ENCODE results near the gene ELMOD3.
A peak's percentile ranks its signal among the peaks of the same experiment; 100 is the strongest.
"Not testable (repeated sequence)": the region's sequence is repeated elsewhere in the genome, so short reads cannot be mapped to it uniquely, and the experiment has no call there.

The ELMOD3 gene

DNA sequence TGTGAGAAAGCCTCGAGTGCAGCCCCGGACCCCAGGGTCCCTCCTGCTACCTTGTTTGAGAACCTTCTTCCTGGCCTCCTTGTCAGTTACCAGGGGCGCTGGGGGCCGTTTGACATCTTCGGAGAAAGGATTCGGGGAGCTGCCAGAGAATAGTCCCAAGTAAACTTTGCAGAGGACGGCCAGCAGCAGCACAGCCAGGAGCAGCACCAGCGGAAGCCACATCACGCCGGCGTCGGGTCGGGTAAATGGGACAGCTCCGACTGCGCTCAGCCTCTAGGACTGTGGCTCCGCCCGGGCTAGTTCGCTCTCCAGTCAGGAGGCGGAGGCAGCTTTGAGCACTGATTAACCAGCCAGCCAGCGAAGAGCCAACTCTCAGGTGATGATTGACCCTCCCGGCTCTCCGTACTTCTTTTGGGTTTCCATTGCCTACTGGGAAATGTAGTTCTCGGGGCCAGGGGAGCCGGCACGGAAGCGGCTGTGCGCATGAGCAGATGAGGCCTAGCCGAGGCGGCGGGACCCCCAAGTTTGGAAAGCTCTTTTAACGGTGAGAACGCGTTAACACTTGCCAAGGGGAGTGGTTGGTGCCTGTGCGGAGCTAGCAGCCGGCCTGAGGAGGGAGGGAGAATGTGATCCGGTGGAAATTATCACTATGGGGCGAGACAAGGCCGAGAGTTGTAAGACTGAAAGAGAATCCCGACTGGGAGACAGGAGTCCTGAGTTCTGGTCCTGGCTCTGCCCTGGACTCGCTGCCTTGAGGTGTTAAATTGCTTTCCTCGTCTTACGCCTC lies at the start of gene ELMOD3, which contains the start of gene RETSAT:
ELMOD3 (plus strand) TSS at position 484 of the 787 bp plus-strand sequence. CDS start 2,430 bp downstream, outside the sequence.
RETSAT (minus strand) TSS at position 243 of the 787 bp plus-strand sequence; CDS start at position 222, 21 bp downstream.
- Mint-ChIP-seq H3K4me1 (ENCODE audit: low read depth) (peaks cover 50% of the 10 kb centered on the region), H3K9me3 (ENCODE audit: low read depth) (no peaks in the 10 kb centered on the region), H3K36me3 (peaks cover 15% of the 10 kb centered on the region), H3K4me3 (peak within 1 kb of the TSS; percentile 100), H3K27ac (peak within 1 kb of the TSS; percentile 99), H3K27me3 (no peaks in the 10 kb centered on the region)

DNA sequence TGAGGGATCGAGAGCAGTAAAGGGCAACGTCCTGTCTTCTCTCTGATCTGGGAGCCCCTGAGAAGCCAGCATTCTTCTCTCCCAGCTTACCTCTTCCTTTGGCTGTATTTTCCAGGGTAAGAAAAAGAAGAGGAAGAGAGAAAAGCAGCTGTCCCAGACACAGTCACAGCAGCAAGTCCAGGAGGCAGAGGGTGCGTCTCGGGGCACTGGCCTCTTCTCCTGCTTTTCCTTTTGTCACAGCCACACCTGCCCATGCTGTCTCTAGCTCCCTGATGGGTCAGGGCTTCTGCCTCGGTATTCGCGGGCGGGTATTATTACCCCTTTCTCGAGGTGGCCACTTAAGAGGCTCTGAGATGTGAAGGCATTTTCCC lies 47.1 kb upstream of the ELMOD3 start:
- Mint-ChIP-seq H3K4me3 (peak overlapping the region; percentile 78), H3K27me3 (no peaks in the 10 kb centered on the region), H3K36me3 (peaks cover 2% of the 10 kb centered on the region), H3K27ac (peak overlapping the region; percentile 91), H3K9me3 (ENCODE audit: low read depth) (no peaks in the 10 kb centered on the region), H3K4me1 (ENCODE audit: low read depth) (peaks cover 50% of the 10 kb centered on the region)

DNA sequence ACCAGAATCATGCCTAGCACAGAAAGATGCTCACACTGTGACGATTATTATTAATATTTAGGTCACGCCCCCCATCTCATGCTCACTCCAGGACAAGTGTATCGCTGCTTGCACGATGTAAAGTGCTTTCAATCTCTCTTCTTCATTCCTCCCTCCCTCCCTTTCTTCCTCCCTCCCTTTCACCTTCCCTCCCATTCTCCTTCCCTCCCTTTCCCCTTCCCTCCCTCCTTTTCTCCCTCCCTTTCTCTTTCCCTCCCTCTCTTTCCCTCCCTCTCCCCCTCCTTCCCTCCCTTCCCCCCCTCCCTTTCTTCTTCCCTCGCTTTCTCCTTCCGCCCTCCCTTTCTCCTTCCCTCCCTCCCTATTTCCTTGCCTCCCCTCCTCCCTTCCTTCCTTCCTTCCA lies 46.4 kb upstream of the ELMOD3 start:
- peaks cover 50% of the 10 kb centered on the region for H3K4me1 Mint-ChIP-seq (ENCODE audit: low read depth)
- H3K4me3 Mint-ChIP-seq, result peak overlapping the region; percentile 83
- H3K27me3 Mint-ChIP-seq, result no peaks in the 10 kb centered on the region
- H3K27ac Mint-ChIP-seq, result peak overlapping the region; percentile 90
- no peaks in the 10 kb centered on the region for H3K9me3 Mint-ChIP-seq (ENCODE audit: low read depth)
- H3K36me3 Mint-ChIP-seq, result peaks cover 2% of the 10 kb centered on the region

DNA sequence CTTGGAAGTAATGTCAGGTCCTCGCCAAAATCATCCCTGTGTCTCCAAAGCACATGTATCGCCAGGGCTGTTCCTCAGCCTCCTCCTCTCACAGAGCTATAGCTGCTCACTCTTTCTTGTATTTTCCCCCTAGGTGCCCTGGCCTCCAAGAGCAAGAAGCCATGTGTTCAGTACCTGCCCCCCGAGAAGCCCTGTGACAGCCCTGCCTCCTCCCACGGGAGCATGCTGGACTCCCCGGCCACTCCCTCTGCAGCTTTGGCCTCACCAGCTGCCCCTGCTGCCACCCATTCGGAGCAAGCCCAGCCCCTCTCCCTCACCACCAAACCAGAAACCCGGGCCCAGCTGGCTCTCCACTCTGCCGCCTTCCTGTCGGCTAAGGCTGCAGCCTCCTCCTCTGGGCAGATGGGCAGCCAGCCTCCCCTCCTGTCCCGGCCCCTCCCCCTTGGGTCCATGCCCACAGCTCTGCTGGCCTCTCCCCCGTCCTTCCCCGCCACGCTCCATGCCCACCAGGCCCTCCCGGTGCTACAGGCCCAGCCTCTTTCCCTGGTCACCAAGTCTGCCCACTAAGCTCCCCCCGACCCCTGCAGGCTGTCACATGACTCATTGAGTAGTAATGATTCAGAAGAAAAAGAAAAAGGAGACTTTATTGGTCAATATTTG lies 45.5 kb upstream of the ELMOD3 start:
- Mint-ChIP-seq H3K36me3 (peaks cover 2% of the 10 kb centered on the region), H3K27ac (peak overlapping the region; percentile 90), H3K4me3 (peak overlapping the region; percentile 83), H3K4me1 (ENCODE audit: low read depth) (peaks cover 49% of the 10 kb centered on the region), H3K27me3 (no peaks in the 10 kb centered on the region), H3K9me3 (ENCODE audit: low read depth) (no peaks in the 10 kb centered on the region)

DNA sequence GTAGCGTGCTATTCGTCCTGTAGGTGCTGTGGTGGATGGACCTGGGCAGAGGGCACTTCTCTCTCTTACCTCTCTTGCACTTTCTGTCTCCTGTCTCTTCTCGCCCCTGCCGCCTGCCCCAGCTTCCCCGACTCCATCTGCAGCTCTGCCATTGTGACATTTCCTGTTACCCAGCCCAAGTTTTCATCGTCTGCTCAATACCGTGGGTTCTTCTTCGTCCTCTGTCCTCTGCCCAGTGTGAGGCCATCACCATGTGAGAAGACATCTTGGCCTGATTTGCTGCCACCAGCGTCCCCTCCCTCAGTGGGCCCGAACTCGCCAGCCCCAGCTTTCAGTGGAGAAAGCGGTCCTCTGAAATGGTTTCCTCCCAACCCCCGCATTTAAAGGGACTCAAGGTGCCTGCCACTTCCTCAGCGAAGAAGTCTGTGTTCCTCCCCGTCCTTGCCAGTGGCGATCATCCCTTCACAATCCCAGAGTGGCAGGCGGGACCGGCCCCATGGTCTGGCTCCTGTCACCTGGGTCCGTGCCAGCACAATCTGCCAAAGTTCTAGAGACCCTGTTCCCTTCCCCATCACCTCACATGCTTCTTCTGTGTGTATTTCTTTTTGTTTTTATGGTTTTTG lies 44.8 kb upstream of the ELMOD3 start:
- H3K9me3 Mint-ChIP-seq (ENCODE audit: low read depth), result no peaks in the 10 kb centered on the region
- no peaks in the 10 kb centered on the region for H3K27me3 Mint-ChIP-seq
- peak overlapping the region; percentile 90 for H3K27ac Mint-ChIP-seq
- peak overlapping the region; percentile 83 for H3K4me3 Mint-ChIP-seq
- peaks cover 52% of the 10 kb centered on the region for H3K4me1 Mint-ChIP-seq (ENCODE audit: low read depth)
- peaks cover 2% of the 10 kb centered on the region for H3K36me3 Mint-ChIP-seq

DNA sequence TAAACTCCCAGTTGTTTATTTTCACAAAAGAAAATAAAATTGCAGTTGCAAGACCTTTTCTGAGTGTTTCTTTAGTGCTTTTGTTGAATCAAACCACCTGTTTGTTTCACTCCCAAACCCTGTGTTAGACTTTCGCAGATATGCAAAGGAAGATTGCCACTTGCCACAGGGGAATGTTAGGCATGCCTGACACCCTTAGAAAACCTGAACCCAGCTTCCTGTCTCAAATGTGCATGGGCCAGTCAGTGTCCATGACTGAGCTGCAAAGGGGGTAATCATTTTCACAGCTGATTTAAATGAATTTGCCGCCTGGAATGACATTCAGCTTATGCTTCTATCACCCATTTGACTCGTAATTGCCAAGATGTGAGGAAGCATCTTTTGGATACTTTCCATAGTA lies 44.2 kb upstream of the ELMOD3 start:
- Mint-ChIP-seq H3K27ac (peak overlapping the region; percentile 90), H3K9me3 (ENCODE audit: low read depth) (no peaks in the 10 kb centered on the region), H3K36me3 (peaks cover 2% of the 10 kb centered on the region), H3K4me3 (peak overlapping the region; percentile 83), H3K27me3 (no peaks in the 10 kb centered on the region), H3K4me1 (ENCODE audit: low read depth) (peaks cover 50% of the 10 kb centered on the region)

DNA sequence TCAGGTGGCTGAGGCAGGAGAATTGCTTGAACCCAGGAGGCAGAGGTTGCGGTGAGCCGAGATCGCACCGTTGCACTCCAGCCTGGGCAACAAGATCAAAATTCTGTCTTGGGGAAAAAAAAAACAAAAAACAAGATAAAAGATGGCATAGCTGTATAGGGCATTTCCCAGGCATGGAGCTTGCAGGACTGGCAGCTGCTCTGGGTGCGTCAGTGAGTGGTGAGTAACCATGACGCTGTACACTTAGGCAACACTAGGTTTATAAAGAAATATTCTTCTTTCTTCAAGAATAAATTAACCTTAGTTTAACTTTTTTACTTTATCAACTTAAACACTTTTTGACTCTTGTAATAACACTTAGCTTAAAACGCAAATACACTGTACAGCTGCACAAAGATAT lies 42.2 kb upstream of the ELMOD3 start:
- Mint-ChIP-seq H3K4me1 (ENCODE audit: low read depth) (peaks cover 41% of the 10 kb centered on the region), H3K36me3 (peaks cover 5% of the 10 kb centered on the region), H3K9me3 (ENCODE audit: low read depth) (no peaks in the 10 kb centered on the region), H3K27ac (no peak overlapping the region), H3K4me3 (no peak overlapping the region), H3K27me3 (no peaks in the 10 kb centered on the region)

DNA sequence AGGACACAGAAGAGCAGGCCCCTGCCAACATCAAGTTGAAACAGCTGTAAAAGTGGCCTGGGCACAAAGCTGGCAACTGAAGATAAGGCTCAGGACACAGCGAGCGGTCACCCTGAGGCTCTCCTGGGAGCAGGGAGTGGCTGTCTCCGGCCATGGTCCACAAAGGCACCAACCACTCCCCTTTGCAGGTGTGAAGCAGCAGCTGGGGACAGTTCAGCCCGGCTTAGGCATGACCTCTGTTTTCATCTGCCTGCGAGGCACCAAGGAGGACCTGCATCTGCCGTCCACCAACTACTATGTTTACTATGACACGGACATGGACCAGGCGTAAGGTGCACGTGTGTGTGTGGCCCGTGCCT lies 39.7 kb upstream of the ELMOD3 start:
- no peaks in the 10 kb centered on the region for H3K27me3 Mint-ChIP-seq
- H3K27ac Mint-ChIP-seq, result peak overlapping the region; percentile 85
- peaks cover 17% of the 10 kb centered on the region for H3K36me3 Mint-ChIP-seq
- H3K4me3 Mint-ChIP-seq, result no peak overlapping the region
- H3K4me1 Mint-ChIP-seq (ENCODE audit: low read depth), result peaks cover 38% of the 10 kb centered on the region
- H3K9me3 Mint-ChIP-seq (ENCODE audit: low read depth), result no peaks in the 10 kb centered on the region

DNA sequence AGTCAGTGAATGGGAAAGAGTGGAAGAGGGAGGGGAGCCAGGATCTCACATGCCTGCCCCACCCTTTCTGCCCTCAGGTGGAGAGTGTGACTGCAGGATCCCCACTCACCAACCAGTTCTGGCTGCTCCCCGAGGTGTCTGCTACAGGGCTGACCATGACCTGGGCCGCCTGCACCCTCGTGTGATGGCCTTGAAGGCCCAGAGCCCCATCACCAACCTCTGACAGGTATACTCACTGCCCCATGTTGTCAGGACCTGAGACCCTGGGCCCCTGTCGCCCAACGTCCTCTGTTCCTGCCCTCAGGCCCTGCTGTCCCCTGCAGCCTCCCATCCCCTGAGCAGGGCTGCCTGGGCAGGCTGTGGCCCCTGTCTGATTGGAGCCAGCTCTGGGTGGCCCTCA lies 38.6 kb upstream of the ELMOD3 start:
- not testable (repeated sequence) for H3K27me3 Mint-ChIP-seq; H3K9me3 Mint-ChIP-seq (ENCODE audit: low read depth); H3K4me3 Mint-ChIP-seq
- Mint-ChIP-seq H3K36me3 (peaks cover 24% of the 10 kb centered on the region), H3K4me1 (ENCODE audit: low read depth) (peaks cover 40% of the 10 kb centered on the region), H3K27ac (peak overlapping the region; percentile 66)

DNA sequence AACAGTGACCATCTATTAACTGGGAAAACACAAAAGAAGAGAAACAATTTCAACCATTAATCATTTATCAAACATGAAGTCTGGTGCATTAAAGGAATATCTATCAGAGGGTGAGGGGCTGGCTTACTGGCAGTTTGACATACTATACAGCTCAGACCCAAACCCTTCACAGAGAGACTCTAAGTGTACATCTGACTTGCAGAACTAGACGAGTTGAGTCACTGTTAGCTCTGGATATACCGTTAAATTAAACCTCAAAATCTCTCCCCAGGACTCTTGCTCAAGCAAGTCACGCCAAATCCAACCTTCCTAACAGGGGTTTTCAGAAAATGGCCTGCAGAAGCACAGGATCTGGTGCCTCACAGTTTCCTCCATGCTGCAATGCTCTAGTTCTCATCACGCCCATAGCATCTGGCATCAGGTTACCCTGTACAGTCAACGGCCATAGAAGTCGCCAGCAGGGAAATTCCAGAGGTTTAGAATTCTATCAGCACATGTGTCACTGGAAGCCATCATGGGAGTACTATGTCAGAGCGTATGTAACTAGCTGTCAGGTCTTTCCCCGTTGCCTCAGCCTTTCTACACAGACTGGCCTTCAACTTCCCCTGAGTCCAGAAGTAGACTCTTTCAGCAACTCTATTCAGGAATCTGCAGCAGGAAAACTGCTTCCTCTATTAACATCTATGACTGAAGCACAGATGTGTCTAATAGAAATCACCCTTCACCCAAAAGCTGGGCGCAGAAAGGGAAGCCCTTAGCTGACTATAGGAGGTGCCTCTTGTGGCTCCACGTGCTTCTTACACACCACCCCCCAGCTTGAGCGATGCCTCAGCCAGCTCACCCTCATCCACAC lies 36.1 kb upstream of the ELMOD3 start:
- Mint-ChIP-seq H3K36me3 (peaks cover 26% of the 10 kb centered on the region), H3K4me3 (peak overlapping the region; percentile 51), H3K4me1 (ENCODE audit: low read depth) (peaks cover 63% of the 10 kb centered on the region), H3K9me3 (ENCODE audit: low read depth) (no peaks in the 10 kb centered on the region), H3K27ac (peak overlapping the region; percentile 90), H3K27me3 (no peaks in the 10 kb centered on the region)

DNA sequence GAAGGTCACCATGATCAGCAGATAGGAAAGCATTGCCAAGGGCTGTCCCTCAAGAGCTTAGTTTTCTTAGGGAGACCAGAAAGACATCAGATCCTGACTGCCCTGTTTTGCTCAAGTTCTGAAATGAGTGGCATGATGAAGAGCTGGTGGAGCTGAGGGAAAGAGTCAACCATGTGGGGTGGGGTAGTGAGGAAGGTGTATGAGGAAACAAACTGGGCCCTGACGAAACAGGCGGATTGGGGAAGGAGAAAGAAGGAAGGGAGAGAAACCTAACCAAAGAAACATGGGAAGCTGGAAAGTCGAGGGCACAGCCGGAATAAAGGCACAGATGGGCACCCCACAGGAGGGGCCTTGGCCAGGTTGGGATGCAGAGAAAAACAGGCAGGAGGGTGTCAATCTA lies 34.8 kb upstream of the ELMOD3 start:
- Mint-ChIP-seq H3K36me3 (peaks cover 31% of the 10 kb centered on the region), H3K27me3 (no peaks in the 10 kb centered on the region), H3K9me3 (ENCODE audit: low read depth) (no peaks in the 10 kb centered on the region), H3K27ac (peak overlapping the region; percentile 90), H3K4me1 (ENCODE audit: low read depth) (peaks cover 72% of the 10 kb centered on the region), H3K4me3 (peak overlapping the region; percentile 51)

DNA sequence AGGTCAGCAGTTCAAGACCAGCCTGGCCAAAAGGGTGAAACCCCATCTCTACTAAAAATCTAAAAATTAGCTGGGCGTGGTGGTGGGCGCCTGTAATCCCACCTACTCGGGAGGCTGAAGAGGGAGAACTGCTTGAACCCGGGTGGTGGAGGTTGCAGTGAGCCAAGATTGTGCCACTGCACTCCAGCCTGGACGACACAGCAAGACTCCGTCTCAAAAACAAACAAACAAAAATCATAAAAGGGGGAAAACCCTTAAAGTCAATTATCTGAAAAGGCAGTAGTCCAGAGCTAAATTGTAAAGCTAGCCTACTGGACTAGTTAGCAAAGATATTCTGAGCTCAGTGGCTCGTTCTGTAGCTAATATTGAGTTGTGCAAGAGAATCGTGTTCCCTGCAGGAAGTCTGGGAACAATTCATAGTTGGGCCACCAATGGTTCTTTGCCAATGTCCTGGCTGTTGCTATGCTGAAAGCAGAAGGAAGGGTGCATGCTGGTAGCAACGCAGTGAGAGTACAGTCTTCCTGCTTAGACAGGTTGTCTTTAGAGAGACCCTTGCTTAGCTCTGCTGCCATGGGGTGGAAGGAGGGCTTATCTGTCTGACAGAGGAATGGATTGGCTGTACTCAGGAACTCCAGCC lies 31.1 kb upstream of the ELMOD3 start:
- no peaks in the 10 kb centered on the region for H3K9me3 Mint-ChIP-seq (ENCODE audit: low read depth)

DNA sequence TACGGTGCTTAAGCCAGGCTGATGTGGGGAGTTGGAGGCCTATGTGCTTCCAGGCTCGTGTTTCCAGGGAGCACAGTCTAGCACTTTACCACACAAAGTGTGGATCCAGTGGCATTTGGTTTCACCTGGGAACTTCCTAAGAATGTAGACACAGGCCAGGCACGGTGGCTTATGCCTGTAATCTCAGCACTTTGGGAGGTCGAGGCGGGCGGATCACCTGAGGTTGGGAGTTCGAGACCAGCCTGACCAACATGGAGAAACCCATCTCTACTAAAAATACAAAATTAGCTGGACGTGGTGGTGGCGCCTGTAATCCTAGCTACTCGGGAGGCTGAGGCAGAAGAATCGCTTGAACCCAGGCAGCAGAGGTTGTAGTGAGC lies 30.6 kb upstream of the ELMOD3 start:
- not testable (repeated sequence) for H3K27me3 Mint-ChIP-seq; H3K9me3 Mint-ChIP-seq (ENCODE audit: low read depth)
- Mint-ChIP-seq H3K4me1 (ENCODE audit: low read depth) (peaks cover 68% of the 10 kb centered on the region), H3K36me3 (peaks cover 38% of the 10 kb centered on the region), H3K27ac (peak overlapping the region; percentile 100), H3K4me3 (peak overlapping the region; percentile 99)

More for the DNA sequence above, 31.1 kb upstream of the ELMOD3 start:
- H3K27ac Mint-ChIP-seq, result peak overlapping the region; percentile 100
- H3K36me3 Mint-ChIP-seq, result peaks cover 43% of the 10 kb centered on the region
- no peaks in the 10 kb centered on the region for H3K27me3 Mint-ChIP-seq
- peak overlapping the region; percentile 99 for H3K4me3 Mint-ChIP-seq
- H3K4me1 Mint-ChIP-seq (ENCODE audit: low read depth), result peaks cover 70% of the 10 kb centered on the region
